Measurements from ENCODE around the gene MRFAP1L1.

The MRFAP1L1 gene

DNA sequence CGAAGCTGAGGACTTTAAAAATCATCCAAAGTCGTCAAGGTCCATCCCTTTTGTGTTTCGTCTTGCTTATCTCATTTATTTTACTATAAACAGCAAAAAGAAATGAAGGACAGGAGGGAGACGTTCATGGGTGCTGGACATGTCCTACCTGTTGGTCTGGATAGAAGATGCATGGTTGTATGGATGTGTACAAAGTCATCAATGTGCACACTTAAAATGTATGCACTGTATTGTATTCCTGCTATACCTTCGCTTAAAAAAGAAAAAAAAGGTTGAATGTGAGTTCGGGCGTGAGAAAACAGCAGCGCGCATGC lies 6.0 kb upstream of the MRFAP1L1 start:
- DNase-seq: no peak

DNA sequence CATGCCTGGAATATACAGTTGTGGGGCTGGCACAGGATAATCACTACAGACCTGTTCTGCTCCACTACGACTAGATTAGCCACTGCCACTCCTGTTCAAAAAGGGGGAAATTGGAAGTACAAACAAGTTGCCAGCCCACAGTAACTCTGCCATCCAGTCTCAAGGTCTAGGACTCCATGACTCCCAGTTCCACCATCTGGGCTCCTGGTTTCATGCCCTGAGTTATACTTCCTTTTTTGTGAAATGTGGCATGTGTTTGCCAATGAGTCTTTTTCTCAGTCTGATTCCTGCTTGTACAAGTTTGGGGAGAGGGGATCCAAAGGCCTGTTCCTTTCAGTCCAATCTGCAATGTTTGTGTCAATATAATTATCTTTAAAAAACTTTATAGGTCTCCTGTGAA lies 5.3 kb upstream of the MRFAP1L1 start:
- DNase-seq: no peak

- DNase-seq: no peak
These were observed 1.3 kb upstream of the MRFAP1L1 start for GRCh38 chr4:6710996-6711395.

DNA sequence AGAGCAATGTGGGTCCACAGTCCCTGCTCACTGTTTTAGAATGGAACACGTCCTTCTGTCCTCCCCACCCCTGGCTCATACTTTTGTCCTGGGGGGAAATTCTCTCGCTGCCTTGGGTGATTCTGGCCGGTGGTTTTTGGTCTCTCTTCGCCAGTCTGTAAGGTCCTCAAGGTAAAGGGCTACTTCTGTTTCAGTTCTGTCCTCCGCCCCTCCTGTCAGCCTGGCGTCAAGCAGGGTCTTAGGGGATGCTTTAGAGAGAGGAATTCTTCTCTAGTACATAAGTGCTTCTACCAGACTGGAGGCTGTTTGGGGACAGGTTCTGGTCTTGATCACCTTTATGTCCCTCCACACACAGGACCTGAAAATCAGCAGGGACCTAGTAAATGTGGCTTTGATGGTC lies 617 bp upstream of the MRFAP1L1 start:
- DNase-seq: no peak

DNA sequence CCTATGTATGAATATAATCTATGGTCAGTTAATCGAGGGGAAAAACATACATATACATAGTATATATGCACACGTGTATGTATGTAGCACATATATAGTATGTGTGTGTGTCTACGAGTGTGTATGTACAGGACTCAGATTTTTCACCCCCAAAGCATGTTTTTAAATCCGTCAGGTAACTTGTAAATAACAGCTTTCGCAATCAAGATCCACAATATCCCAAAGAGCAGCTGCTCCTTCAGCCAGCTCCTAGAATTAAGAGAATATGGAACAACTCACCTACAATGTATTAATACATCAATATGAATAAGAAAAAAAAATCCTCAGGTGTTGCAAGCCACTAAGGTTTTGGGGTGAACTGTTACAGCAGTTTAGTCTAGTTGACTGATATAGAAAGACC lies 3.5 kb downstream of the MRFAP1L1 start:
- DNase-seq: no peak

GRCh38 chr4:6705646-6706045 lies 4.0 kb downstream of the MRFAP1L1 start:
- no peak for DNase-seq

DNA sequence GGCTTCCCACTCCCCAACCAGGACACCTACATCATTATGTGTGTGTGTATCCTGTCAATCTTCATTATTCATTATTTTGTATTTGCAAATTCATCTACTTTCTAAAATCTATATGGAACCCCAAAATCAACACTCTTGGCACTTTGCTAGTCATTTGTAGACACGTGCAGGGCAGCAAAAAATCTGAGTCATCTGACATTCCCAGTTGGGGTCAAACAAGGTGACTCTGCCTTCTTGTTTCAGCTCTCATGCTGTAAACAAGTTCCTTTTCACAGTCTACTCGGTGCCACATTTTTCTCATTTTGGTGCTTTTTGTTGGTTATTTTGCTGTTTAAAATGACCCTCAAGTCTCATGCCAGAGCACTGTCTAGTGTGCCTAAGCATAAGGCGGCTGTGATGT lies 5.9 kb downstream of the MRFAP1L1 start:
- DNase-seq: no peak

DNA sequence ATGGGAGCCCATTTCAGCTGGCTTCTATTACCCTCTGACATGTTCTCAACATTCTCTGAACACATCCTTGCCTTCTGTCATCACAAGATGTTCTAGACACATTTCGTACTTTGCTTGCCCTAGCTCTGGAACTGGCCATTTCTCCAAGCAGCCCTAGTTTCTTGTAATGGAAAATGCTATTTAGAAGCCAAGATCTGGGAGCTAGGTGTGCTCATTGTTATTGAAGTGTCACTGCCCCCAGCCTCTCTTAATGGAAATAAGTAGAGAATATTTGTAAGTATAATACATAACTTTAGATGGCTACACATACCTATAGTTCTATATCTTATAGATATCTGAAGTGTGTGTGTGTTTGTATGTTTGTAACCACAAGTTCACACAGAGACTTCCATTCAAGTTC lies 6.9 kb downstream of the MRFAP1L1 start:
- no peak for DNase-seq

GRCh38 chr4:6701371-6701770 lies 8.3 kb downstream of the MRFAP1L1 start:
- DNase-seq: no peak

GRCh38 chr4:6699903-6700302 lies 9.8 kb downstream of the MRFAP1L1 start:
- no peak for DNase-seq

- no peak for DNase-seq
These were observed 10.3 kb downstream of the MRFAP1L1 start for GRCh38 chr4:6699388-6699787.

DNA sequence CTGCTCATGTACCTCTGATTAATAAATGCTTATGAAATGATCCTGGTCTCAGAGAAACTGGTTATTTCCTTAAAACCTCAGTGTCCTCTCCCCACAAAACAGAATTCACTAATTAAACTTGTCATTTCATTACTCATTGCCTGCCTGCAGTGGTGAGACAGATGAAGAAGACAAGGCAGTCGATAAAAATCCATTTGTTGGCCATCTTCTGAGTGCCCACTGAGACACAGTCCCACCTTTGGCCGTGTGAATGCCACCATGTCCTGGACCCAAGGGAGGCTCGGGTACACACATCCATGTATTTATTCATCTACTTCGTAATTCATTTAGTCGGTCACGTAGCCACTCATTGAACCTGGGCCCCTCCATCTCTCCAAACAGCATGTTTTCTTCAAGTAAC lies 12.5 kb downstream of the MRFAP1L1 start:
- DNase-seq: no peak

DNA sequence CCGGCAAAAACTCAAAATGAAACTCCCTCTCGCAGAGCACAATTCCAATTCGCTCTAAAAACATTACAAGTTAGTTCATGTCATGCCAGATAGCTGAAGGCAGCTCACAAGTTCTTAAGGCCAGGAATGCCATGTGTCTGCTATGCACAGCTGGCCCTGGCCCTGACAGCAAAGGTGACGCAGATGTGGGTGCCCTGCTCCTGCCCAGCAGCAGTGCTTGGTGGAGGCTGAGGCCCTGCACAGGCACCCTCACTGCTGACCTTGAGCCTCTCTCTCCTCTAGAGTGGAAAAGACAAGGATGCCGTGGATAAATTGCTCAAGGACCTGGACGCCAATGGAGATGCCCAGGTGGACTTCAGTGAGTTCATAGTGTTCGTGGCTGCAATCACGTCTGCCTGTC lies 13.1 kb downstream of the MRFAP1L1 start:
- no peak for DNase-seq

- no peak for DNase-seq
These were observed 13.7 kb downstream of the MRFAP1L1 start for GRCh38 chr4:6695660-6696610.

DNA sequence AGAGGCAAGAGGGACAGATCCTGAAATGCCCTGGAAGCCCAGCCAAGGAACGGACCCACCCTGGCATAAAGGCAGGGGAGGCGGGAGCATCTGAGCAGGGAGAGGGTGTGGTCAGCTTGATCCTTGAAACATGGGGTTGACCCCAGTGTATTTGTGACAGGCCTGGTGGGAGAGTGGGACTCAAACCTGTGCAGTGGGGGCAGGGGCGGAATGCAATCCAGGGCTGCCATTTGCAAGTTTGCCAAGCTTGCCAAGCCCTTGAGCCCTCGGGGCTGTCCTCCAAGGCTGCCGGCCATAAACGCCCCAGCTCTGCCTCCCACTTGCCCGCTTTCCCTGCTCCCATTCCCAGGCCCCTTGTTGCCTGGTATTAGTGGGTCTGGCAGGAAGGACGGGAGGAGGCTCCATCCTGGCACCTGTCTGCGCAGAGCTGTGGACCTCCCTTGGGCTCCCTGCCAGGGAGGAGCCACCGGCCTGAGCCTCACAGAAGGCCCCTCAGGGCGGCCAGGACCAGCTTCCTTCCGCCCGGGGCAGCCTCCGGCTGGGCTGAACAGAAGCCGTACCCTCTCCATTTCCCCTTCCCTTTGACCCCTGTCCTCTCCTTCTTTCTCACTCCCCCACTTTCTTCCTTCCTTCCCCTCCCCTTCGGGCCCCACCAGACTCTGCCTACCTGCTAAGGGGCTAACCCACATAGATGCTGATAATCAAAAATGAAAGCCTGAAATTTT lies 15.3 kb downstream of the MRFAP1L1 start:
- DNase-seq: no peak

DNA sequence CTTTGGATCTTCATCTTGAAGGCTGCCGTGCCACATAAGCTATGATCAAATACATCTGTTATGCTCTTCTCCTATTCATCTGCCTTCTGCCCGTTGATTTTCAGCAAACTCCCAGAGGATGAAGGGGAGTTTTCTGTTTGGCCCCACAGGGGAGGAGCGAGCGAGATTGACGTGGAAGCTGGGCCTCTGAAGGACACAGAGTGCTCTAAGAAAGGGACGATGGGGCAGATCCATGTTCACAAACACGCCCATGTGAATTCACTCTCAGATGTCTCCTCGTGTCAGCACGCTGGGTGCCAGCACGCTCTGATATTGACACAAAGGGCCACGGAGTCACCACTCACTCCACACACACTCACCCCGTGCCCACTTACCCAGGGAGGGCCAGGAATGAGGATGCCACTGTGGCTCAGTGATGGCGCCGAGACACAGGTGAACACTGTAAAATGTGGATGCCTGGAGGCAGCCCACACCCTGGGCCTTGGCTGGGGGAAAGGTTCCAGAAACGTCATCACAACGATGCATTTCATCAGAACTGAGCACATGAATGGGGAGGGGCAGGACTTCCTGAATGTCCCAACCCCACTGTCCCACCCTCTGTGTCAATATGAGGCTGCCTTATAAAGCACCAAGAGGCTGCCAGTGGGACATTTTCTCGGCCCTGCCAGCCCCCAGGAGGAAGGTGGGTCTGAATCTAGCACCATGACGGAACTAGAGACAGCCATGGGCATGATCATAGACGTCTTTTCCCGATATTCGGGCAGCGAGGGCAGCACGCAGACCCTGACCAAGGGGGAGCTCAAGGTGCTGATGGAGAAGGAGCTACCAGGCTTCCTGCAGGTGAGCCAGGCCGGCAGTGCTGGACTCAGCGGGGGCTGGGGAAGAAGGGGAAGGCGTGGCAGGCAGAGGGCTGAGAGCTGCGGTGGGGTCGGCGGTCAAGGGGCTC lies 16.2 kb downstream of the MRFAP1L1 start, which contains the start of gene S100P:
Gene S100P, plus strand, starts transcription at position 648 of the 946 bp plus-strand sequence. Its CDS starts 55 bp downstream, at position 703.
- DNase-seq: no peak

GRCh38 chr4:6692806-6693205 lies 16.9 kb downstream of the MRFAP1L1 start:
- DNase-seq: no peak

DNA sequence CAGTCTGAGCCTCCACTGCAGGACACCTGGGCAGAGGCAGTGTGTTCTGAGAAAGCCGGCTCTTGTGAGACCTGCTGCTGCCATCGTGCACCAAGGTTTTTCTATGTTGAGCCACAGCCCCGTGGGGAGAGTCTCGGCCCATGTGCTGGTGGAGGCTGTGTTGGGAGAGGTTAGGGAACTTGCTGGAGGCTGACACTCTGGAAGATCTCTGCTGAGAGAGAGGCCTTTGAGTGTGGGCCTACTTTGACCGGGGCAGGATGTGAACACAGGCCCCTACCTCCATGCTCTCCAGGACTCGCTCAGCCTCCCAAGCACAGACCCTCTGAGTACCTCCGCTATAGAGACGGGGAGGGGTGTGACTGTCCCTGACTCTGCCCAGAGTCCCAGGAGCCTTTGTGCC lies 17.3 kb downstream of the MRFAP1L1 start:
- DNase-seq: no peak

GRCh38 chr4:6689506-6689960 lies 20.1 kb downstream of the MRFAP1L1 start:
- no peak for DNase-seq

DNA sequence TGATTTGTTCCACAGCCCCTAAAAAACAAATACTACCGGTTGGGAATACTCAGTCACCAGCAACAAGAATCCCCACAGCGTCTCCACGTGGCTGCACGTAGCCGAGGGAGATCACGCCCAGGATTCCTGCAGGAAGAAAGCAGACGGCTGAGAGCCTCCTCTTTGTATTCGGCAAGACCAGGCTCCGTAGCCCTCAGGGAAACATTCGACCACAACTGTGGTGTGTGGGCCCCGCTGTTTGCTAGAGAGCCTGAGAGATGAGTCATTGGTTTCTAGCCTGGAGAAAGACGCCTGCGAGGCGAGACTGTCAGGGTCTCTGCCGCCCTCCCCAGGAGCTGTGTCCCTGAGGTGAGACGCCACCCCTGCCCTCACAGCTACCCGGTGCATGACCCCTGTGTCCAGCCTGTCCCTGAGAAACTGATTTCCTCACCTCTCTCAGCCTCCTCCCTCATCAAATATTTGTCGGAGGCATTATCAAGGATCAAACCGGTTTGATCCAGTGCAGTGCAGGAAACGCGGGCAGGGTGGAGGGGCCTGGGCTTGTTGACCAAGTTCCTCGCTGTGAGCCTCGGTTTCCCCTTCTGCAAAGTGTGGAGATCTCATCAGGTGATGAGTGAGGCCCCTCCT lies 20.7 kb downstream of the MRFAP1L1 start:
- DNase-seq: no peak

- DNase-seq: no peak
These were observed 21.5 kb downstream of the MRFAP1L1 start for GRCh38 chr4:6687947-6688878.

All from NCI-H1105 (cell line).